Measurements from ENCODE around the gene AFG1L.
"Not testable (repeated sequence)": the region's sequence is repeated elsewhere in the genome, so short reads cannot be mapped to it uniquely, and the experiment has no call there.

Gene AFG1L

GRCh38 chr6:108419474-108419873, 124.6 kb downstream of the AFG1L start:
- DNase-seq, result no peak

- DNase-seq, result no peak
Measured at GRCh38 chr6:108419934-108420609, 125.2 kb downstream of the AFG1L start.

GRCh38 chr6:108421366-108421765, 126.5 kb downstream of the AFG1L start:
- DNase-seq, result no peak

- DNase-seq, result no peak
Measured at GRCh38 chr6:108423982-108424705, 129.3 kb downstream of the AFG1L start.

DNA sequence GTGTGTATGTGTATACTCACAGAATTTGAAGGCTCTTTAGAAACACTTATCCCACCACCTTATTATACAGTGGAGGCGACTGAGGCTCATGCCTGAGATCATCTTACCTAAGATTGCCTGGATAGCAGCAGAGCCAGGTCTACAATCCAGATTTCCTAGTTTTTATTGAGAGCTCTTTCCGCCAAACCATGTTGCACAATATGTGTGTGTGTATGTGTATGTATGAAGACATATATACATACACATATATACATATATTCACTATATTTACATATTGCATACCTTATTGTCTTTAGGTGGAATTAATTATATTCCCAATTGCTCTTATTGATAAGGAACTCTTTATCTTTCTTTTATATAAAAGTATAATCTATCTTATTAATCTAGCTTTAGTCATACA, 130.6 kb downstream of the AFG1L start:
- DNase-seq, result no peak

- no peak for DNase-seq
Measured at GRCh38 chr6:108432143-108432542, 137.3 kb downstream of the AFG1L start.

DNA sequence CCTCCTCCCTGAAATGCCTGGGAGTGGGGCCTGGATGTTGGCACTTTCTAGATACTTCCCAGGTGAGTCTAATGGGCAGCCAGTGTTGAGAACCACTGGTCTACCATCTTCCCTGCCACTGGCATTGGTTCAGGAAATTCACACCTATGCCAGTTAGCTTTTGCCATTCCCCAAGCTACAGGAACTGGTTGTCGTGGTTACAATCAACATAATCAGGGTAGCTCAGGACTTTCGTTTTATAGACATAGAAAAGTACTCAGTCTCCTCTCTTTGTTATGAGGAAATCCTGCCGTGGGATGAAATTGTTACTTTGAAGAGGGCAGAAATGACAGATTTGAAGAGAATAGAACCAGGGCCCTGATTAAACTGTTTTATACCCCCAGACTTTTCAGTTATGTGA, 137.9 kb downstream of the AFG1L start:
- DNase-seq, result no peak

GRCh38 chr6:108434222-108434621, 139.4 kb downstream of the AFG1L start:
- no peak for DNase-seq

GRCh38 chr6:108435391-108435790, 140.5 kb downstream of the AFG1L start:
- no peak for DNase-seq

- no peak for DNase-seq
Measured at GRCh38 chr6:108436771-108437170, 141.9 kb downstream of the AFG1L start.

DNA sequence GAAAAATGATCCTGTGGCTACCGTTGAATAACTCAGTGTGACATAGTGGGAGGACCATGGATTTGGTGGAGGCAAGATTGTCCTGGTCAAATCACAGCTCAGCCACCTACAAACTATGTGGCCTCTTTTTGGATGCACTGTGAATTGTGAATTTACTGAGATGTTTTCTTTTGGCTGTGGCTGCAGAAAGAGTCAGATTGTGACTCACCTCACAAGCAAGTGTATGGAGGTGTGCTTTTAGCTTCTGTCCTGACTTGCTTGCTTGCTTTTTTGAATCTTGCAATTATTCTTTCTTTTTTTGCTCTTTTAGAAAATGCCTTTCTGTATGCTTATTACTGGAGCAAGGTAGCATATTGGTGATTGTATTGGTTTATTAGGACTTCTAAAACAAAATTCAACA, 143.0 kb downstream of the AFG1L start:
- DNase-seq, result no peak

DNA sequence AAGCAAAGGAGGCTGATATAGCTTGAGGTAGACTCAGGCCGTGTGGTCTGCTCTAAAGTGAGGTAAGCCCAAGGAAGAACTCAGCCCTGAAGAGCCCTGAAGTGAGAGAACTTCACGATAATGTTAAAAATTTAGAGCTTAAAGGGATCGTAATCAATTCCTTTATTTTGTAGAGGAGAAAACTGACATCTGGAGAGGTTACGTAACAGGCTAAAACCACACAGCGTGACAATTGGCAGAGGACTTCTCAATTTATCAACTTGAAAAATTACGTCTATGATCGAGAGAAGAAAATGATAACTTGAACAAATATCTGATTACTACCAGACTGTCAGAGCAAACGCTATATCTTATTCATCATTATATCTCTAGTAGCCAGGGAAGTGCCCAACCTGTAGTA, 144.1 kb downstream of the AFG1L start:
- DNase-seq, result no peak

- no peak for DNase-seq
Measured at GRCh38 chr6:108441141-108441540, 146.3 kb downstream of the AFG1L start.

GRCh38 chr6:108442770-108443520, 148.1 kb downstream of the AFG1L start:
- DNase-seq, result no peak

DNA sequence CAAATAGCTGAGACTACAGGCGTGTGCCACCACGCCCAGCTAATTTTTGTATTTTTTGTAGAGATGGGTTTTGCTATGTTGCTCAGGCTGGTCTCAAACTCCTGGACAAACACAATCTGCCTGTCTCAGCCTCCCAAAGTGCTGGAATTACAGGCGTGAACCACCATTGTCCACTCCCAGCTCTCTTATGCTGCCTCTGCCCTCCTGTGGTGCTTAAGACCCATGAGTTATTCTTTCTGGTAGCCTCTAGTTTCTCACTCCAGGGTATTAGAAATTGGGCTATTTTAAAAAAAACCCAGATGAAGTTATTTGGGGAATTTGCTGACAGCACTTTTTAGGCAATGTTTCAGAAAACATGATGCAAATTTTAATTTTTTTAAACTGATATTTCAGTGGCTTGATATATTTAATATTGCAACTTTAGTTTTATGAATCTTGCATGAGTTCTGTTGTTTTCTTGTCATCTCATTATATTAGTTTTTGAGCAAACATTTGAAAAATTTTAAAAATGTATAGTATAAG, 151.8 kb downstream of the AFG1L start:
- no peak for DNase-seq

GRCh38 chr6:108448481-108448880, 153.6 kb downstream of the AFG1L start:
- DNase-seq, result no peak

DNA sequence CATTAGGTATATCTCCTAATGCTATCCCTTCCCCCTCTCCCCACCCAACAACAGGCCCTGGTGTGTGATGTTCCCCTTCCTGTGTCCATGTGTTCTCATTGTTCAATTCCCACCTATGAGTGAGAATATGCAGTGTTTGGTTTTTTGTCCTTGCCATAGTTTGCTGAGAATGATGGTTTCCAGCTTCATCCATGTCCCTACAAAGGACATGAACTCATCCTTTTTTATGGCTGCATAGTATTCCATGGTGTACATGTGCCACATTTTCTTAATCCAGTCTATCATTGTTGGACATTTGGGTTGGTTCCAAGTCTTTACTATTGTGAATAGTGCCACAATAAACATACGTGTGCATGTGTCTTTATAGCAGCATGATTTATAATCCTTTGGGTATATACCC, 154.9 kb downstream of the AFG1L start:
- not testable (repeated sequence) for DNase-seq

DNA sequence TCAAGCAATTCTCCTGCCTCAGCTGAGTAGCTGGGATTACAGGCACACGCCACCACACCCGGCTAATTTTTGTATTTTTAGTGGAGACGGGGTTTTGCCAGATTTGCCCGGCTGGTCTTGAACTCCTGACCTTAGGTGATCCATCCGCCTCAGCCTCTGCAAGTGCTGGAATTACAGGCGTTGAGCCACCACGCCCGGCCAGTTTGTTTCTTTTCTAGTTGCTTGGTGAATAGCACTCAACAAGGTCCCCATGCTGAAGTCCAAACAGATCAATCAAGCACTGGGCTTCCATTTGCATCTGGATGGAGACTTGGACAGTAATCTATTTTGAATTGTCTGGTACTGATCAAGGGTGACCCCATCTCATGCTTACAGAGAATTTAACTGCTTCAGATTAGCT, 157.0 kb downstream of the AFG1L start:
- DNase-seq, result no peak

DNA sequence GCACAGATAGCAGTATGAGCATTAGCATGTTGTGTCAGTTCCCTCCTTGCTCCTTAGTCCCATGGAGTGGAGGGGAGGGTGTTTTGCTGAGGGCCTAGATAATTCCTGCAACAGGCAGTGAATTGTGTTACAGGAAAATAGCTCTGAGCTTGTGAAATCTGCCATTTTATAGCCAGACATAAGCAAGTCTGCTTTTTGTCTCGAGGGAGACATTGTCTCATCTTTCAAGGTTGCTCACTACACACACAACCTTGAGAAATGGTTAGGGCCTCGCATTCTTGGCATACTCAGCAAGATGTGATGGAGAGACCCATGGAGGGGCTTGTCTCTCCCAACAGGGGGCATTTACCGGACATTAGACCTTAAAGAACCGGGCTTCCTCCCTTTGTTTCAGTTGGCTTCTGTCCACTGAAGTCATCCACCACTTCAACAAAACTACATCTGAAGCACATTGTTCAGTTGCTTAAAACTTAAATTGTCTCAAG, 157.9 kb downstream of the AFG1L start:
- DNase-seq, result no peak

GRCh38 chr6:108453601-108454185, 158.8 kb downstream of the AFG1L start:
- no peak for DNase-seq

- DNase-seq, result no peak
Measured at GRCh38 chr6:108454356-108454755, 159.5 kb downstream of the AFG1L start.

- no peak for DNase-seq
Measured at GRCh38 chr6:108455688-108456087, 160.8 kb downstream of the AFG1L start.

- DNase-seq, result no peak
Measured at GRCh38 chr6:108463784-108464183, 168.9 kb downstream of the AFG1L start.

Data from stimulated activated CD4-positive, alpha-beta T cell treated with anti-CD3 and anti-CD28 coated beads, Interleukin-2, amount 100 ng/mL, for 24 hours (primary cell).